Inflammatory macrophage treated with lipopolysaccharide for 4 hours (primary cell): Measurements from ENCODE around the gene THSD4.
"Not testable (repeated sequence)": the region's sequence is repeated elsewhere in the genome, so short reads cannot be mapped to it uniquely, and the experiment has no call there.

Experiments
- DNase-seq: peaks from one replicate; pipeline ENCODE4 v3.0.0-alpha.2; 2020

The THSD4 gene

DNA sequence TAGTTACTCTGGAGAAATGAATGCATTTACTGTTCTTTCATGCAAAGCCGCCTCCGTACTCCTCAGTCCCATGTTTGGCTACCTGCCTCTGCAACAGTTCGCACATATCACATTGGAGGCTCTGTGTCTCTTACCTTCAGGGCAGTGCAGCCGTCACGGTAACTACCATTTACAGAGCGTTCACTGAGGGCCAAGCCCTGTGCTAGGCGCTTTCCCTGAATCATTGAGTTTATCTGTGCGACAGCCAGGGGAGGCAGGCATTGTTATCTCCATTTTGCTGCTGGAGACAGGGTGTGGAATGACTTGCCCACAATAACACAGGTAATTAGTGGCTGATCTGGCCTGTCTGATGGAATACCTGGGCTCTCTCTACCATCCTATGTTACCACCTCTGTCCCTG lies 115.0 kb downstream of the THSD4 start:
- DNase-seq = no peak

DNA sequence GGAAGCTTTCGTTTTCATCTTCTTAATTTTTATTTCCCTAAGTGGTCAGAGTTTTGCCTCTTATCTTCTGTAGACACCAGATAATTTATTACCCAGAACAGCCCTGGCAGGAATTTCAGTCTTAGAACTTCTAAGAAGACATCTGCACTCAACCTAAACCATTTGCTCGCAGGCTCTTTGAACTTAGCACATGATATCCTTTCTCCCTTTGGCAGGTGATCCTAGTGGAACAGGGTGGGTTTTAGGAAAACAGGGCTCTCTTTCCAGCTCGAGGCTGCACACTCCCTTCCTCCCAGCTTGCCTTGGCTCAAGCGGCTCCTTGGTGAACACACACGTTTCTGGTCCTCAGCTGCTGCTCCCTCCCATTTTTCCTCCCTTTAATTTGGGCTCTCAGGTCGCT lies 116.5 kb downstream of the THSD4 start:
- DNase-seq = no peak

DNA sequence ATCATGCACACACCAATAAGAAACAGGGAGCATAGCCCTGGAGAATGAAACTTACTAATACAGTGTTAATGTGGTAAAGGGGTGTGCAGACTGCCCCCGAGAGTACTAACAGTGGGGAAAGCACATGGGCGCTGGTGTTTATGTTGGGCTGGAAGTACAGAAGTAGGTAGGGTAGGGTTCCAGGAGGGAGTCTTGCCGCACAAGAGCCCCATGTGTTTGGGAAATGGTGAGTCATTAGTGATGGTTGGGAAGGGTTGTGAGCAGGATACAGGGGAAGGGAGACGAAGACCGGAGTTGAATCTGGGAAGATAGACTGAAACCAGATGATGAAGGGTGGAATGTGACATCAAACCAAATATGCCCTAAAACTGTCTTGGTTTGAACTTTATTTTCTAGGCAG lies 117.1 kb downstream of the THSD4 start:
- no peak for DNase-seq

DNA sequence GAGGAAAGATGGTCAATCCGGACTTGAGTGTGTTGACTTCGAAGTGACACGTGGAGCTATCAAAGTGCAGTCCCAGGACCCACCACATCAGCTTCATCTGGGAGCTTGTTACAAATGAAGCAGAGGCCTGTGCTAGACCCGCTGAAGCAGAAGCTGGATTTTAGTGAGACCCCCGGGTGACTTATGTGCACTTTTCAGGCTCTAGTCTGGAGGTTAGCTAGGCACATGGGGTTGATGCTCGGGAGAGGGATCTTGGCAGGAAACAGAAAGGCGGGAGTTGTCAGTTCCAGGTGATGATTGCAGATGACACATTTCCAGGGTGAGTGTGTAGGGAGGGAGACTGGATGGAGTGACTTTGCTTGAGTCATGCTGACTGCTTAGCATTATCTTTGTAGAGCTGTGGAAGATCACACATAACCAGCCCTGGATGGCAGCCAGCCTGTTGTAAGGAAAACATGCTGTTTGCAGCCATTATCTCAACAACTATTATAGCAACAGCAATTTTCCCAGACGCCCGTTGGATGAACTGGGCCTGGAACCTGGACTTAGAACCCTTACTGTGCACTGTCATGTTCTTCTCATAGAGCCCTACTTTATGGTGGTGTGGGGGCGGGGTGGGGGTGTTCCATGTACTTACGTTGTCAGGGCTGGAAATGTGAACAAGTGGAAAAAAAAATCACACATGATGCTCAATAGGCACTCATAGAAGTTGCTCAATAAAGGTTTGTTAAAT lies 122.4 kb downstream of the THSD4 start:
- no peak for DNase-seq

DNA sequence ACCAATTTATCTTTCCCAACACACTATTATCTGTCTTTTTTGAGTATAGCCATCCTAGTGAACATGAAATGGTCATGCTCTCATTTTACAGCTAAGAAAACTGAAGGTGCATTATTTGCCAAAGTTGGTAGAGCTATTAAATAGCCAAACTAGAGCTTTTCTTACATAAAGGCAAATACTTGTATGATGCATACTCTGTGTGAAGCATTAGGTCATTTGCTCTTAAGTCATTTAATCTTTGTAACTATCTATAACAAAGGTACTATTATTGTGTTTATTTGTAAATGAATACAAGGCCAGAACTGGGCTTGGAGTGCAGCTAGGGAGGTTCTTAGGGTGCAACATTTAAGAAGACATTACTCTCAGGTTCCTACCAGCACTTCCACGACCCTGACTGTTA lies 123.7 kb downstream of the THSD4 start:
- no peak for DNase-seq

DNA sequence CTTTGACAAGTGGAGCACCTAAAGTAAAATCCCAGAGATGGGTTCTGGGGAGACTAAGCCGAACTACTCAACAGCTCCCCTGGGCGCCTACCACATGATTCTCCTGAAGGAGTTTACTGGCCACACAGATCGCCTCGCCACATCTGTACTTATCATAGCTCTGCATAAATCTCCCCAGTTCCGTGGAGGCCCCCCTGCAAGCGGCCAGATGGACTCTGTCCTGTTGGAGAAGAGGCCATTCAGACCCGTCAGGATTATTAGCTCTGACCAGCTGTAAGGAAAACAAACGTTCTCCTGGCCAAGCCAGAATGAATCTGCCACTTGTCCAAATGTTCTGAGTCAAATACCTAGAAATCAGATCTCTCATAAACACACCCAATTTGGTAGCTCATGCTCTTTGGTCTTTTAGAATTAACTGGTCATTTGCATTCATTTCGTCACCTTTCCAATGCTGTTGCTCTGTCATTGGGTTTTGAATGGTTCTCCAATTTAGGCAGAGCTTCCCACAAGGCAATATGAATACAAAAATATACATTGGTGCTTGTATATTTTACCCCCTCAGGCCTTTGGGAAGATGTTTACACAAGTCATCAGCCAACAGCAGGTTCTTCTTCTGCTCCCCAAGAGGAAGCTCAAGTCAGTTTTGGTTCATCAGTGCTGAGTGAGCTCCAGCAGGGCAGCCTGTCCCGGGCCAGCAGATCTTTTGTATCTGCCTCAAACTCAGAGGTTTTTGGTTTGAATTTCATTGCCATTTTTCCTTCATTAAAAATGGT lies 124.5 kb downstream of the THSD4 start:
- no peak for DNase-seq

DNA sequence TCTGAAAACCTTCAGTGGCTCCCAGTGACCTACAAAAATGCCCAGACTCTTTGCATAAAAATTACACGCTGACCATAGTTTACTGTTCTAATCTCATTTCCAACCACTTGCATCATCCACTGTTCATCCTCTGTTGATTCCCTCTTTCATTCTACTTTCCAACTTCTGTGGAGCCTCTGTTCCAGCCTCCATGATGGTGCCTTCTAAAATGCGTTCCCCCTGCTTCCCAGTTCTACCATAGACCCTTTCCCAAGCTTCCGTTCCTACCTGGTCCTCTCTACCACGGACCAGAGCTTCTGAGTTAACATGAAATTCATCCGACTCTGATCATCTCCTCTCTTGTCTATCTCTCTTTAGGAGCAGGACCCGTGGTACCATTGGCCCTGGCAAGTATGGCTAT lies 127.0 kb downstream of the THSD4 start:
- no peak for DNase-seq

DNA sequence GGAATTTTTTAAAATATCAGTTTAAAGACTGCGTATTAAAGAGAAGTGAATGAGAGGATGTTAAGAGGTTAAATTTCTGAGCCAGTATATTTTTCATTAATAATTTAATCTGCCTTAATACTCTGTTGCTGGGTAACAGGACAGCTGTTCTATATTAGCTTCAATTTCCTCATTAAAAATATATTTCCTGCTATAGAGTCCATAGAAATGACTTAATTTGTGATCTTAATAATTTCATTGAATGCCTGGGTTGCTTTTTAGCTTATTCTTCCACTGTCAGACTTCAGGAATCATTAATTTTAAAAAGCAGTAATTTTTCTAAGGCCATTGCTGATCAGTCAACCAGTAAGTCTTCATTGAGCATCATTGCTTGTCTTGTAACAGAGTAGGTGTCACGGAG lies 129.0 kb downstream of the THSD4 start:
- DNase-seq = no peak

DNA sequence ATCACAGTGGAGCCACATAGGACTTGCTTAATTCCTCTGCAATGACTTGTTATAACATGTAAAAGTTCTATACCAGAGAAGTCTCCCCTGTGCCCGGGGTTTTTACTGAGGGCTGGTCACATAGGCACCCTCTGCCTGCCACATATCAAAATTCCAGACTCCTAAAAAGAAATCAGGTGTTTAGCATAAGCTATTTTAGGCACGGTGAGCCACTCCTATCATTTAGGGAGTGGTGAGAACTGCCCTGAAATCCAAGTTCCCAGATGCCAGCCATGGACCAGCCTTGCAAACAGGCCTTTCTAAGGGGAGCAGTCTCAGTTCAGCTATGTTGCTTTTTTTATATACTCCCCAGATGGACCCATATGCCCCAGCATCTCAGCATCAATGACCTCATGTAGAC lies 130.3 kb downstream of the THSD4 start:
- no peak for DNase-seq

DNA sequence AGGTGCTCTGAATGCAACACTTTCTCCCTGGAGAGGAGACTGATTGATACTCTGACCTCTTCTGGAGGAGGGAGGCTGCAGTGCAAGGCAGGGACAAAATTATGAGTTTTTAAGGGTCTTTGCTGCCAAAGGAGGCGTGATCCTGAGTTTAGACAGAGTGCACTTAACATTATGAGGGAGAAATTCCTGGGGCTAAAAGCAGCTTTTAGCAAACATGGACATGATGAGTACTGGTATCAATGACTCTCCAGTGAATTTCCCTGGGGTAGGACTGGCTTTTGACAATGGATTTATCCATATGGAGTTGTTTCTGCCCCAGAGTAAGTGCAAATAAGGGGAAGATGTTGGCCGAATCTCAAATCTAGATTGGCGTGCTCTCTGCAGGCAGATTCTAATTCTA lies 133.1 kb downstream of the THSD4 start:
- DNase-seq = no peak

DNA sequence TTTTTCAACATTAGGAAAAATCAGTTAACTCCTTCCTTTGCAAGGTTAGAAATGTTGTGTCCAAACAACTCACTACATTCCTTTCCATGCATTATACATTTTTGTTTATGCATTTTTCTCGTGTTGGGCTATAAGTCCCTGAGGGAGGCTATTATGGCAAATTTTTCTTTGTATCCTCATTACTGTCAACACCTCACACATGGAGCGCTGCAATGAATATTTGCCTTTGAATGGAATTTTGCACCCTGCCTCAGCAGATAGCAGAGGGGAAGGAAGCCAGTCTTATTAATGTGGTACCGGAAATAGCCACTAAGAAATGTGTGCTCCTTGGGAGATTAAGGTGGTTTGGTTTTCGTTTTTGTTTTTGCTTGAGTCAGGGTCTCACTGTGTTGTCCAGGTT lies 134.7 kb downstream of the THSD4 start:
- no peak for DNase-seq

DNA sequence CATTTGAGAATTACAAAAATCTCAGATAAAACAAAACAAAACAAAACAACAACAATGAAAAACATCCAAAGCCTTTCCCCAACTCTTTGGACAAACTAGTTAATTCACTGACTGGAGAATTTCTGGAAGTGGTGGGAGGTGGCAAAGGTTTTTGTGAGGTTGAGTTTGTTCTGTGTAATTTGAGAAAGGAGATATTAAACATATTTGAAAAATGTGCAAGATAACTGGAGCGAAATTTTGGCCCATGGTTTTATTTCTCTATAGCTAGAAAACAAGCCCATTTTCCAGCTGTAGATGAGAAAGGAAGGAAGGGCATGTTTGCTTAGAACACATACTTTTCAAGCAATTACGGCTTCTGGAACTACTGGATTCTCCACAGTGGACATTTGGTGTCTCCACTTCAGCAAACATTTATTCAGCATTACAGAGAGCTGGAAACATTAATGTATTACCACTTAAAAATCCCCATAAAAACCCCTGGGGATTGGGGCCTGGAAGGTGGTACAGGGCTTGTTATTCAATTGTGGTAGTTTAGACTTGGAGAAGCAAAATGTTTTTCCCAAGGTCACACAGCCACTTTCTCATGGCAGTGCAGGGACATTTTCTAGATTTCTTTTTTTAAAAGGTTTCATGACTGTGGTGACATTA lies 135.8 kb downstream of the THSD4 start:
- no peak for DNase-seq

DNA sequence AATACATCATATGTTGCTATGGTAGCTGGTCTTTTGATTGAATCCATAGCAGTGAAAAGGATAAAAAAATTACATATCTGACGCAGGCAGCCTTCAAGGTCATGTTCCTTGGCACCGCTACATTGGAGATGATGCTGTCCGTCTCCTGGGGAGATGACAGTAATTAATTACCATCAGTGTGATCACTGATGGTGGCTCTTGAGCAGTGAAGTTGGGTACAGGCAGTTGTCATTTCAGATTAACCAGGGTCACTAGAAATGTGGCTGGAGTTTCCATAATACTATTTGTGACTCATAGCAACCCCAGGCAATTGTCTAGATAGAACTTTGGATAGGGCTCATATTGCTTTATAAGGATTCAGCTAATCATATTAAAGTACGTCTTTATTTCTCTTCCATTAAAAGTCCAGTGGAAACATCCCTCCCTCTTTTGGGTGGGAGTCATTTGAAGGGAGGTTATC lies 136.3 kb downstream of the THSD4 start:
- no peak for DNase-seq

DNA sequence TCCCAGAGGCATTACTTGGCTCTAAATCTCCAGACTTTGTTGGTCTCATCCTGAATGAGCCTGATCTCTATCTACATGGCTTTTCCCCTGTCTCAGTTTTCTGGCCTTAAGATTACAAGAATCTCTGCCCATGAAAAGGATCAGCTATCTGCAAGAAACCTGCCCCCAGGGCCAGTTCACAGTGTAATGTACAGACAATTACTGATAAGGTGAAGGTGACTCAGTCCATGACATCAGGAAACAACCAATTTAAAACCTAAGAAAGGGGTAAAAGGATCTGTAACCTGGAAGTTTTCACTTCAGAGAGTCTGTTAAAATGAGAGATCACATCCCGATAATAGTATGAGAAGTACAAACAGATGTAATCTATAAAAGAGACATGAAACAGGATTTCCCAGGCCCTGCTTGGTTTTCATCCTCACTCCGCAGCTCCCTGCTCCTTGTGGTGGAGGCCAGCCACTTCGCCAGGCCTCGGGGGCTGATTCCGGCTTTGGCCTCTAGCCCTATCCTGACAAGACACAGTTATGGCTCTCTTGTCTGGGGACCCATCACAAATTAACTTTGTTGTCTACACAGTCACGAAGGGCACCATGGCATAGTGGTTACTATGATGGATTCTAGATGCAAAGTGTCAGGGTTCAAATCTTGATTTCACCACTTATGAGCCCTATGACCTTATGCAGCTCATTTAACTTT lies 136.9 kb downstream of the THSD4 start:
- DNase-seq = no peak

DNA sequence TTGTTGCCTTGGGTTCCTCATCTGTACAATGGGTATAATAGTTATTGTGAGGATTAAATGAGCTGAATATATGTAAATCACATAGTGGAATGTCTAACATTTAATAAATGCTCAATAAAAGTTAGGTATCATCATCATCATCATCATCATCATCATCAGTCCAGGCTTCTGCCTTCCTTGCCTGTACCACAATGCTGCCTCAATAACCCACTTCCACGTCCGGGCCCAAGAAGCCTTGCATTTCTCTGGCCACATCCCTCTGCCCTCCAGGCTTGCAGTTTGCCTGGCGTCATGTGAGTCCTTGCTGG lies 137.4 kb downstream of the THSD4 start:
- DNase-seq = no peak

DNA sequence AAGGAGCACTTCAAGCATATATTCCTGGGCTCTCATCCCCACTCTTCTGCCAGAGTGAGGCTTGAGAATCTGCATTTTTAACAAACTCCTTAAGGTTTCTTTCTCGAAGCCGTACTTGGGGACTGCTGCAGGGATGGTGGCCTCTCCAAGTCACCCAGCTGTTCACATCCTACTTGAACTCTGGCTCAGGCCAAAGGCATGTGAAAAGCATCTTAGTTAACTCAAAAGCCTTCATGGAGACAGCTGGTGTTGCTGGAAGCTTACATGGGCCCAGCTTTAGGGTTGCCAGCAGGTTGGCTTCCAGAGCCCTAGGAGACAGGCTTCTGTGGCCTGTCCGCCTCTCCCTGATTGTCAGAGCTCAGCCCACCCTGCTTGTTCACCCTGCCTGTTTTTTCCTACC lies 139.2 kb downstream of the THSD4 start:
- DNase-seq = no peak

DNA sequence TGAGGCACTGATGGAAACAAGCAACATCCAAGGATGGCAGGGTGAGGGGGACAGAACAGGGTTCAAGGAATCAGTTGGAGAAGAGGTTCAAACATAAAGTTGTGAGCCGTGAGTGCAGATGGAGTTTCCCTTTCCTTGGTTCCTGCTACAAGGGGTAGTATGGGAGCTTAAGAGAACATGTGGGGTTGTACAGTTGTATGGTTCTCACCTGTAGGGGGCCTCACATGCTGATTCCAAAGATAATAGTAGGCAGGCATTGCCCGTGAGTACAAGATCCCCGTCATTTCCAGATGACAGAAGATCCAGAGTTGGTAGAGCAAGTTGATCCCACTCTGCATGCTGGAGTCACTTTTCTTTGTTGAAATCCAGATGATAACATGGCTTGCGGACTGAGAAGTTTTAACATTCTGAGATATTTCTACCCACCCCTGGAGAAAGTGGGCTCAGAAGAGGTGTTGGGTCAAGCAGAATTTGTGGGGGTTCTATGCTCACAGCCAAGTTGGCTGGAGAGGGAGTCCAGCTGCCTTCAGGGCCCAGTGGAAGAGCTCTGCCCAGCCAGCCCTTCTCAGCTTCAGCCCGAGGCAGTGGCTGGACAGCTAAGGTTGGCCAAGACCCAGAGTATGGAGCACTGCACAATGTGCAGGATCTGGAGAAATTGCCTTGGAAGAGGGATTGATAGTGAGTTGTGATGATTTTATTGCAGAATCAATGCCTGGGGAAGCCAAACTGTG lies 141.8 kb downstream of the THSD4 start:
- DNase-seq = no peak

DNA sequence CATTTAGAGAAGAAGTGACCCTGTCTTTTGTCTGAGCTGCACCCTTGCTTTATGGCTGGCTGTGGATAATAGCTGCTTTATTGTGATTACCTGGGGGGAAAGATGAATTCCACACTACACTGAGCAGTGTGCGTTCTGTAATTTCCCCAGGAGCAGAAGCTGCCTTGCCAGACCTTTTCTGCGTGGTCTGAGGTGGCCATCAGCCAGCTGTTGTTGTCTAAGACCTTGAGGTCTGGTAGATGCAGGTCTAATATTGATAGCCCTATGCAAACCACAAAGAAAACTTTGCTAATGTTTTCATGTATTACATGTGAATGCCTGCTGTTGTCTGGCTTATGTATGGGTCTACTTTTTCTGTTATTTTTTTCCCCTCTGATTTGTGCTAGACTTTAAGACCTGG lies 144.6 kb downstream of the THSD4 start:
- DNase-seq = no peak

DNA sequence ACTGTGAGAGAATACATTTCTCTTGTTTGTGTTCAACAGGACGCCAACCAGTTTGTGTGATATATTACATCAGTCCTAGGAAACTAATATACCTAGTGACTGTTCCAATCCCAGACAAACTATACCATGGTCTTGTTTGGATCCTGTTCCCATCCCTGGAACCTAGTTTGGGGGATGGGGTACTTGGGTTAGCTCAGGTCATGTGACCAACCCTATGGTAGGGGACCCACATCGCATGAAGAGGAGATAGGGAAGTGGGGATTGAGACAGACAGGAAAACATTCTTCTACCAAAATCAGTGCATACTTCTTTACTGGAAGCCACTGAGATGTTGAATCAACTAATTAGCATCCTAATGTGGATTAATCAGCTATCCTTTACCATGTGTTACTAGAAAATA lies 146.1 kb downstream of the THSD4 start:
- DNase-seq = no peak

DNA sequence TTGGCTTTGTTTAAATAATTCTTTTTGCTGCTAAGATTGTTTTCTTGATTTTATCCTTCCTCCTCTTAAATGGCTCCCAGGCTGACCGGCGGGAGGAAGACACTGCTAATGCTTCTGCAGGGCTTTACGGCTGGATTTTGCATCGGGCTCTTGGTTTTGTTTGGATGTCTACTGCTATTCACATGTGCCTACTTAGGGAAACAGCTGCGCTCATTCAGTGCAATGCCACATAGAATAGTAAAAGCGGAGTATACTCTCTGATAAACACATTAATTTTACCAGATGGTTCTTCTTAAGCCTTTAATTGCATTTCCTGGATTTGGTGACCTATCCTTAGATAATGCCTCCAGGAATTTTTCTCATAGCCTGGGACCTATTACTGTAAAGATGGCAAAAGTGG lies 146.6 kb downstream of the THSD4 start:
- no peak for DNase-seq

DNA sequence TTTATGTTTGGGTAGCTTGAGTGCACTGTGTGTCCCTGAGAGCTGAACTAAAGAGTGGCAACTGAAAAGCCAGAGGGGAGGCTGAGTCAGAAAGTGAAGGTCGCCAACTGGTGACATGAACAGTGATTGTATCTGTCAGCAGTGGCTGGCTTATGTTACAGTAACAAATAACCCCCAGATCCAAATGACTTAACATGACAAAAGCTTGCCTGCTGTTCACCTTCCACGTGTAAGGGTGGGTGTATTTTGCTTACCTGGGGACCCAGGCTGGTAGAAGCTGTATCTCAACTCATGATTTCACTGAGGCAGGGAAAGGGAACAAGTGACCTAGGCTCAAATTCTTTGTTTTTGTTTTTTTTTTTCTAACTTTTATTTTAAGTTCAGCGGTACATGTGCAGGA lies 147.3 kb downstream of the THSD4 start:
- DNase-seq = no peak

DNA sequence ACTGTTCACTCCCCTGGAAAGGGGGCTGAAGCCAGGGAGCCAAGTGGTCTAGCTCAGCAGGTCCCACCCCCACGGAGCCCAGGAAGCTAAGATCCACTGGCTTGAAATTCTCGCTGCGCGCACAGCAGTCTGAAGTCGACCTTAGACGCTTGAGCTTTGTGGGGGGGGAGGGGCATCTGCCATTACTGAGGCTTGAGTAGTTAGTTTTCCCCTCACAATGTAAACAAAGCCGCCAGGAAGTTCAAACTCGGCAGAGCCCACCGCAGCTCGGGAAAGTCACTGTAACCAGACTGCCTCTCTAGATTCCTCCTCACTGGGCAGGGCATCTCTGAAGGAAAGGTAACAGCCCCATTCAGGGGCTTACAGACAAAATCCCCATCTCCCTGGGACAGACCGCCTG lies 150.3 kb downstream of the THSD4 start:
- DNase-seq = not testable (repeated sequence)

DNA sequence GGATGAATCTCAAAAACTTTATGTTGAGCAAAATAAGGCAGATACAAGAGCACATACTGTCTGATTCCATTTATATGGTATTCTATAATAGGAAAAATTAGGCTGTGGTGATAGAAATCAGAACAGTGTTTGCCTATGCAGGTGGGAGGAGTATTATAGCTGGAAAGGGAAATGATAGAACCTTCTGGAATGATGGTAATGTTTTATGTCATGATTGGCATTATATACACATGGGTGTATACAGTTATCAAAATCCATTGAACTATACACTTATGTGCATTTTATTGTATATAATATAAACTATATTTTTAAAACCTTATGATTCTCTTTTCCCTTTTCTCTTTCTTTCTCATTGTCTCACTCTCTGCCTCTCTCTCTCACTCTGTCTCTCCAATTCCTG lies 156.1 kb downstream of the THSD4 start:
- no peak for DNase-seq
